HepG2 (cell line): Measurements from ENCODE around the gene CHMP6. TPM values are rescaled to one million over a fixed set of nuclear protein-coding genes. Genes with fewer than 3 reads are reported as not detected.
A peak's percentile ranks its signal among the peaks of the same experiment; 100 is the strongest.

Source experiments
- ATRX ChIP-seq: sonication (generic); formaldehyde crosslinking; IDR thresholded peaks from 2 replicates; pipeline ENCODE4 v1.4.0; 2020; ENCODE audit warnings: missing genetic modification reagents, borderline replicate concordance
- CREBL2 ChIP-seq: sonication (generic); formaldehyde crosslinking; IDR thresholded peaks from 2 replicates; pipeline ENCODE4 v1.8.1; 2023; ENCODE audit warnings: missing genetic modification reagents, mild to moderate bottlenecking, borderline replicate concordance
- CSRNP1 ChIP-seq: sonication (generic); formaldehyde crosslinking; IDR thresholded peaks from 2 replicates; pipeline ENCODE4 v1.8.1; 2023; ENCODE audit warnings: mild to moderate bottlenecking, missing genetic modification reagents
- DBP ChIP-seq: sonication (generic); formaldehyde crosslinking; IDR thresholded peaks from 2 replicates; pipeline ENCODE4 v1.4.0; 2020; ENCODE audit warnings: missing genetic modification reagents; ENCODE audit errors: not compliant biosample characterization
- FIP1L1 ChIP-seq: fragments of 200-400 bp; formaldehyde crosslinking; IDR thresholded peaks from 2 replicates; pipeline ENCODE4 v1.6.1; 2018; ENCODE audit warnings: low read depth, mild to moderate bottlenecking, low read length, moderate library complexity, borderline replicate concordance; ENCODE audit not compliant: insufficient read depth
- GATAD2A ChIP-seq: IDR thresholded peaks from 2 replicates; pipeline ENCODE4 v1.6.1; 2016
- HDAC2 ChIP-seq: sonication (generic); formaldehyde crosslinking; IDR thresholded peaks from 2 replicates; pipeline ENCODE4 v1.4.0; 2020; ENCODE audit warnings: missing genetic modification reagents
- KLF15 ChIP-seq: sonication (generic); formaldehyde crosslinking; IDR thresholded peaks from 2 replicates; pipeline ENCODE4 v1.8.1; 2023; ENCODE audit warnings: borderline replicate concordance, mild to moderate bottlenecking, inconsistent platforms, missing genetic modification reagents, mixed read lengths
- MBNL3 ChIP-seq: fragments of 250-450 bp; sonication (Bioruptor Pico); conservative IDR thresholded peaks from 2 replicates; pipeline ENCODE4 v1.8.0; 2022; ENCODE audit warnings: mild to moderate bottlenecking, inconsistent platforms
- MTF2 ChIP-seq: sonication (generic); formaldehyde crosslinking; IDR thresholded peaks from 2 replicates; pipeline ENCODE4 v1.5.0; 2020; ENCODE audit warnings: missing genetic modification reagents, borderline replicate concordance
- THAP7 ChIP-seq: sonication (generic); formaldehyde crosslinking; IDR thresholded peaks from 2 replicates; pipeline ENCODE4 v1.8.1; 2023; ENCODE audit warnings: mild to moderate bottlenecking, missing genetic modification reagents
- TIGD3 ChIP-seq: sonication (generic); formaldehyde crosslinking; IDR thresholded peaks from 2 replicates; pipeline ENCODE4 v1.5.1; 2020; ENCODE audit warnings: mild to moderate bottlenecking, missing genetic modification reagents, borderline replicate concordance
- ZFP62 ChIP-seq: sonication (generic); formaldehyde crosslinking; IDR thresholded peaks from 2 replicates; pipeline ENCODE4 v1.4.0; 2020; ENCODE audit warnings: missing genetic modification reagents
- ZMAT5 ChIP-seq: sonication (generic); formaldehyde crosslinking; IDR thresholded peaks from 2 replicates; pipeline ENCODE4 v1.5.0; 2020; ENCODE audit warnings: mild to moderate bottlenecking, low read depth, missing genetic modification reagents, borderline replicate concordance
- ZNF460 ChIP-seq: sonication (generic); formaldehyde crosslinking; IDR thresholded peaks from 2 replicates; pipeline ENCODE4 v1.5.1; 2020; ENCODE audit warnings: missing genetic modification reagents, mild to moderate bottlenecking, borderline replicate concordance
- ZNF513 ChIP-seq: sonication (generic); formaldehyde crosslinking; conservative IDR thresholded peaks from 2 replicates; pipeline ENCODE4 v1.5.0; 2020; ENCODE audit warnings: missing genetic modification reagents
- ZNF572 ChIP-seq: sonication (generic); formaldehyde crosslinking; IDR thresholded peaks from 2 replicates; pipeline ENCODE4 v1.5.1; 2020; ENCODE audit warnings: mild to moderate bottlenecking, missing genetic modification reagents
- ZXDC ChIP-seq: sonication (generic); formaldehyde crosslinking; IDR thresholded peaks from 2 replicates; pipeline ENCODE4 v1.5.0; 2020; ENCODE audit warnings: mild to moderate bottlenecking, missing genetic modification reagents
- polyA plus RNA-seq, 8 experiments: library from polyadenylated mRNA; depleted of rRNA in 3 of 8; stranded (reverse) in 7 of 8; unstranded in 1 of 8; fragments of >200 nt; fragmentation: Illumina TruSeq in 4 of 8; extraction: Trizol in 4 of 8; gene quantifications; 2 replicates each; pipeline versions ENCODE4 v1.2.1 to v1.2.3, GENCODE V29; 2011 to 2016; ENCODE audit warnings: low read depth in 4 of 8, missing spikeins in 1 of 8, mixed read lengths in 1 of 8; ENCODE audit not compliant: insufficient read depth in 1 of 8
- total RNA-seq, 5 experiments: library from RNA; depleted of rRNA; stranded (reverse); fragments of >200 nt; fragmentation: Illumina TruSeq; extraction: Trizol; gene quantifications; 2 replicates each; pipeline ENCODE4 v1.2.3, GENCODE V29; 2016; ENCODE audit warnings: low read depth in 1 of 5

CHMP6 gene
- total and polyA plus RNA-seq, 2 of the 13 experiments (the other 11 are each of a cell fraction or from before 2014, with no cell fraction given), result 11.1 to 24.2 TPM

GRCh38 chr17:81000631-81001357, 9.2 kb downstream of the CHMP6 start (continued):
- TF ChIP-seq CSRNP1 (CRISPR knock-in tag) (peak; percentile 51; the same call in 1 of the 2 replicates), ATRX (CRISPR knock-in tag) (no peak), HDAC2 (CRISPR knock-in tag) (0 out of 2 replicates have a peak, but pooled peaks have one; percentile 13), FIP1L1 (no peak), ZMAT5 (CRISPR knock-in tag) (no peak), ZFP62 (CRISPR knock-in tag) (no peak), ZNF460 (CRISPR knock-in tag) (no peak), ZNF513 (CRISPR knock-in tag) (no peak), CREBL2 (CRISPR knock-in tag) (0 out of 2 replicates have a peak, but pooled peaks have one; percentile 8), KLF15 (no peak), GATAD2A (0 out of 2 replicates have a peak, but pooled peaks have one; percentile 18), MTF2 (CRISPR knock-in tag) (no peak), TIGD3 (CRISPR knock-in tag) (no peak), ZNF572 (CRISPR knock-in tag) (no peak), MBNL3 (no peak), ZXDC (0 out of 2 replicates have a peak, but pooled peaks have one; percentile 29), THAP7 (no peak), DBP (no peak)
